Gastroesophageal sphincter (tissue), 4 donors: ENCODE results near the gene GPD1. TPM values are rescaled to one million over a fixed set of nuclear protein-coding genes. Genes with fewer than 3 reads are reported as not detected.
"Not testable (repeated sequence)": the region's sequence is repeated elsewhere in the genome, so short reads cannot be mapped to it uniquely, and the experiment has no call there.

Experiments used
- ATAC-seq: fragments of 150-250 bp; one replicate; pipeline ENCODE4 v1.9.1; 2016; ENCODE audit warnings: mild to moderate bottlenecking, moderate library complexity
- H3K27ac ChIP-seq, 4 donors: fragments of 200-600 bp; sonication (generic) in 3 of 4; 1 replicate in 3 of 4; 2 replicates in 1 of 4; pipeline ENCODE4 v1.5.1; 2016 to 2019
- H3K27me3 ChIP-seq: fragments of 200-600 bp; sonication (generic); one replicate; pipeline ENCODE4 v1.5.1; 2019
- H3K36me3 ChIP-seq, 2 donors: fragments of 200-600 bp; sonication (generic); one replicate each; pipeline ENCODE4 v1.5.1; 2019; ENCODE audit warnings: control low read depth in 1 of 2
- H3K4me1 ChIP-seq, 3 donors: fragments of 200-600 bp; sonication (generic); 1 replicate in 2 of 3; 2 replicates in 1 of 3; pipeline ENCODE4 v1.5.1; 2016 to 2019; ENCODE audit warnings: control low read depth in 2 of 3
- H3K4me3 ChIP-seq, 2 donors: fragments of 200-600 bp; sonication (generic); one replicate each; pipeline ENCODE4 v1.5.1; 2019; ENCODE audit warnings: mild to moderate bottlenecking in 1 of 2, moderate library complexity in 1 of 2
- H3K9me3 ChIP-seq, 3 donors: fragments of 200-600 bp; sonication (generic); one replicate each; pipeline ENCODE4 v1.5.1; 2017 to 2019; ENCODE audit warnings: control low read depth in 2 of 3
- EP300 ChIP-seq: sonication (generic); formaldehyde crosslinking; IDR thresholded peaks from one replicate; pipeline ENCODE4 v1.6.1; 2017; ENCODE audit warnings: antibody characterized with exemption, mild to moderate bottlenecking
- POLR2A ChIP-seq, 2 donors: fragments of 450-650 bp; IDR thresholded peaks; one replicate each; pipeline ENCODE4 v1.6.1; 2017; ENCODE audit warnings: antibody characterized with exemption in 2 of 2, mild to moderate bottlenecking in 2 of 2, moderate library complexity in 1 of 2
- POLR2AphosphoS5 ChIP-seq: sonication (generic); formaldehyde crosslinking; IDR thresholded peaks from one replicate; pipeline ENCODE4 v1.6.1; 2017; ENCODE audit warnings: antibody characterized with exemption
- WGBS, 2 donors: methylation state at CpG; one replicate each; pipeline ENCODE4 v1.1.5; 2018; ENCODE audit warnings: low coverage in 1 of 2; 5-methylcytosine and 5-hydroxymethylcytosine counted together
- total RNA-seq, 4 donors: library from RNA; depleted of rRNA; stranded (reverse); fragments of >200 nt; gene quantifications; one replicate each; pipeline ENCODE4 v1.1.0, GENCODE V29; 2016
- TF ChIP-seq, protein P1 (sequence below), 4 experiments: fragments of 200-600 bp in 2 of 4; fragments of 450-650 bp in 2 of 4; sonication (generic) in 1 of 4; IDR thresholded peaks; one replicate each; pipeline ENCODE4 v1.5.1; 2017 to 2019; ENCODE audit warnings: antibody characterized with exemption in 4 of 4, mild to moderate bottlenecking in 2 of 4, moderate library complexity in 2 of 4

The GPD1 gene
- total RNA-seq, 4 donors from 2014 or later, result 0.08 to 49.5 (median 1.3) TPM

DNA sequence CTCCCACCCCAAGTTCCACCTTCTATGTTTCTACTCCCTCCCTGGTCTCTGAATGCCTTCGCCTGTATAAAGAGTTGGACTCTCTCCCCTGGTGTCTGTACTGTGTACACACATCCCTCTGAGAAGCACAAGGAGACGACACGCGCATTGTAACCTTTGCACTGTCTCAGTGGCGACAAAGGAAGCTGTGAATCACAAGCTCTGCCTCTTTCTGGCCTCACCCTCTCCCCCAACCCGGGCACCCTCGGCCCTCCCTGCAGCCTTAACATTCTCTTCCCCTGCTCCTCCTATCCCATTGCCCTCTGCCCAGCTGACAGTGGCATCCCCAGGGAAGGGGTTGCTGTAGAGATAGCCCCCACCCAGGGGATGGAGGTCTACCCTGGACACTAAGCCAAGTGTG lies 21.2 kb upstream of the GPD1 start:
- peaks cover 0 to 35% (median 0%) of the 10 kb centered on the region in 3 donors for H3K4me1 ChIP-seq
- H3K36me3 ChIP-seq, result peaks cover 0 to 12% of the 10 kb centered on the region in 2 donors
- WGBS, 2 donors, result 73% methylated on average over 7 of the region's 7 CpGs; no CpG with 5 or more reads in 1 of the 2 donors
- no peaks in the 10 kb centered on the region for H3K9me3 ChIP-seq
- H3K27ac ChIP-seq, result no peak overlapping the region
- no peak for ATAC-seq
- TF ChIP-seq POLR2A (IDR thresholded peaks at IDR 0.05), result no peak
- TF ChIP-seq, protein P1, sequence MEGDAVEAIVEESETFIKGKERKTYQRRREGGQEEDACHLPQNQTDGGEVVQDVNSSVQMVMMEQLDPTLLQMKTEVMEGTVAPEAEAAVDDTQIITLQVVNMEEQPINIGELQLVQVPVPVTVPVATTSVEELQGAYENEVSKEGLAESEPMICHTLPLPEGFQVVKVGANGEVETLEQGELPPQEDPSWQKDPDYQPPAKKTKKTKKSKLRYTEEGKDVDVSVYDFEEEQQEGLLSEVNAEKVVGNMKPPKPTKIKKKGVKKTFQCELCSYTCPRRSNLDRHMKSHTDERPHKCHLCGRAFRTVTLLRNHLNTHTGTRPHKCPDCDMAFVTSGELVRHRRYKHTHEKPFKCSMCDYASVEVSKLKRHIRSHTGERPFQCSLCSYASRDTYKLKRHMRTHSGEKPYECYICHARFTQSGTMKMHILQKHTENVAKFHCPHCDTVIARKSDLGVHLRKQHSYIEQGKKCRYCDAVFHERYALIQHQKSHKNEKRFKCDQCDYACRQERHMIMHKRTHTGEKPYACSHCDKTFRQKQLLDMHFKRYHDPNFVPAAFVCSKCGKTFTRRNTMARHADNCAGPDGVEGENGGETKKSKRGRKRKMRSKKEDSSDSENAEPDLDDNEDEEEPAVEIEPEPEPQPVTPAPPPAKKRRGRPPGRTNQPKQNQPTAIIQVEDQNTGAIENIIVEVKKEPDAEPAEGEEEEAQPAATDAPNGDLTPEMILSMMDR (IDR thresholded peaks at IDR 0.05), result no peak
- TF ChIP-seq EP300, result no peak
- TF ChIP-seq POLR2AphosphoS5, result no peak
- no peak overlapping the region for H3K4me3 ChIP-seq
- H3K27me3 ChIP-seq, result no peaks in the 10 kb centered on the region

DNA sequence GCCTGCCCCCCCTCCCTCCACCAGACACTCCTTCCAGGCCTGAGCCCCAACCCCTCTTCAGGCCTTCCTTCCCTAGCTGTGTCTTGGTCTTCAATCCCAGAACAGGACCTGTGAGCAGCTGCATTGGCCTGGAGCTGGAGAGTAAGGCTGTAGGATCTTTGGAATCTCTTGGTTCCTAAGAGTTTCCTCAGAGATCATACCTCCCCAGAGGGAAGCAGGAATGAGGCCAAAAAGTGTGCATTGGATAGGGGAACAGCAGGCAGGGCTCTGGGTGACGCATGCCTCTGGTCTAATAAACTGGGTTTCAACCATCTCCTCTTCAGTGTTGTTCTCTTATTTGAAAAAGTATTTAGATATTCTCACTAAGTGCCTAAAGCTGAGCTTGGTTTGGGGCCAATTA lies 20.5 kb upstream of the GPD1 start:
- no peak for TF ChIP-seq POLR2AphosphoS5
- Histone ChIP-seq H3K4me1 (peaks cover 0 to 41% (median 0%) of the 10 kb centered on the region in 3 donors), H3K36me3 (peaks cover 0 to 19% of the 10 kb centered on the region in 2 donors), H3K27ac (no peak overlapping the region), H3K27me3 (no peaks in the 10 kb centered on the region), H3K9me3 (no peaks in the 10 kb centered on the region), H3K4me3 (no peak overlapping the region)
- no peak for ATAC-seq
- WGBS, 2 donors, result 82 to 100% methylated on average over 1 of the region's 1 CpG

- H3K9me3 ChIP-seq, ATAC-seq, H3K27me3 ChIP-seq: not testable (repeated sequence)
- peaks cover 0 to 51% (median 0%) of the 10 kb centered on the region in 3 donors for H3K4me1 ChIP-seq
- peak overlapping the region; percentile 58 to 73 for H3K4me3 ChIP-seq
- WGBS, 2 donors, result 6 to 25% methylated on average over 2 to 6 of the region's 7 CpGs
- peaks cover 0 to 30% of the 10 kb centered on the region in 2 donors for H3K36me3 ChIP-seq
- H3K27ac ChIP-seq, result peak overlapping the region; percentile 89 to 99 (median 94)
Measured at GRCh38 chr12:50084409-50084774, 19.4 kb upstream of the GPD1 start.

GRCh38 chr12:50084775-50085614 lies 18.8 kb upstream of the GPD1 start, which contains the start of gene SMARCD1:
TSS of gene SMARCD1 (plus strand) at chr12:50085342. CDS start at chr12:50085370, 28 bp downstream.
- H3K4me1 ChIP-seq, result peaks cover 0 to 51% (median 0%) of the 10 kb centered on the region in 3 donors
- ATAC-seq, result peak; percentile 93
- H3K9me3 ChIP-seq, result no peaks in the 10 kb centered on the region
- peak within 1 kb of the TSS; percentile 89 to 99 (median 94) for H3K27ac ChIP-seq
- peaks cover 2 to 36% of the 10 kb centered on the region in 2 donors for H3K36me3 ChIP-seq
- TF ChIP-seq POLR2A (IDR thresholded peaks at IDR 0.05) (peak; percentile 31 to 43), POLR2AphosphoS5 (peak; percentile 15), EP300 (no peak)
- TF ChIP-seq, protein P1 (IDR thresholded peaks at IDR 0.05), result peak in 2 of 4 experiments; percentile 13 to 77
- 0% methylated on average over 3 to 13 of the region's 69 CpGs for WGBS, 2 donors
- peak within 1 kb of the TSS; percentile 58 to 73 for H3K4me3 ChIP-seq
- no peaks in the 10 kb centered on the region for H3K27me3 ChIP-seq

- Histone ChIP-seq H3K4me3 (peak overlapping the region; percentile 58 to 73), H3K9me3 (no peaks in the 10 kb centered on the region), H3K36me3 (peaks cover 2 to 42% of the 10 kb centered on the region in 2 donors), H3K27ac (peak overlapping the region; percentile 89 to 99 (median 94)), H3K4me1 (peaks cover 0 to 51% (median 0%) of the 10 kb centered on the region in 3 donors), H3K27me3 (no peaks in the 10 kb centered on the region)
- 0 to 7% methylated on average over 1 to 7 of the region's 8 CpGs for WGBS, 2 donors
- TF ChIP-seq POLR2A (IDR thresholded peaks at IDR 0.05) (no peak), POLR2AphosphoS5 (no peak), EP300 (no peak)
- no peak for ATAC-seq
Measured at GRCh38 chr12:50085615-50086072, 18.2 kb upstream of the GPD1 start.

GRCh38 chr12:50086148-50086547 lies 17.7 kb upstream of the GPD1 start:
- Histone ChIP-seq H3K4me3 (peak overlapping the region; percentile 58 to 73), H3K4me1 (peaks cover 0 to 48% (median 0%) of the 10 kb centered on the region in 3 donors), H3K9me3 (no peaks in the 10 kb centered on the region), H3K27me3 (no peaks in the 10 kb centered on the region), H3K36me3 (peaks cover 2 to 47% of the 10 kb centered on the region in 2 donors), H3K27ac (peak overlapping the region; percentile 89 to 99 (median 94))
- no CpG with 5 or more reads among the region's 5 CpGs for WGBS, 2 donors
- no peak for ATAC-seq
- TF ChIP-seq POLR2AphosphoS5, result no peak
- TF ChIP-seq, protein P1 (IDR thresholded peaks at IDR 0.05), result no peak
- no peak for TF ChIP-seq EP300
- TF ChIP-seq POLR2A (IDR thresholded peaks at IDR 0.05), result no peak
